DOHH2 (cell line): ENCODE measurements around the gene PRSS8.

ENCODE experiments used
- EZH2phosphoT487 ChIP-seq: fragments of 200-600 bp; sonication (generic); IDR thresholded peaks from 2 replicates; pipeline ENCODE4 v1.6.1; 2017; ENCODE audit warnings: borderline replicate concordance, mild to moderate bottlenecking, antibody characterized with exemption, low read length, moderate library complexity, mixed read lengths
- TF ChIP-seq, protein P1 (sequence below): fragments of 200-600 bp; sonication (generic); IDR thresholded peaks from one replicate; pipeline ENCODE4 v1.5.1; 2014; ENCODE audit warnings: antibody characterized with exemption, mild to moderate bottlenecking, low read depth, low read length; ENCODE audit not compliant: poor library complexity, severe bottlenecking

DNA sequence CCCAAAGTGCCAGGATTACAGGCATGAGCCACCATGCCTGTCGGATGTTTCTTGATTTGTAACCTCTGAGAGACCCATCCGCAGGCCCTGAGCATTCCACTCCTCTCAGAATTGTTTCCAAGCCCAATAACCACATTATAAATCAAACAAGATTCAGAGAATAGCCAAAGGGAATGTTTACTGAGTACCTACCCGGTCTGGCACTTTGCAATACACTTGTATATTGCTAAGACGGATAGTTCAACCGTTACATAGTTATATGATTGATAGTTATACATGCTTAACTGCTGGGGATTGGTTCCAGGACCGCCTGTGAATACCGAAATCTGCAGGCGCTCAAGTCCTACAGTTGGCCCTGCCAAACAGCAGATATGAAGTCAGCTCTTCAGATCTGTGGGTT lies 21.1 kb downstream of the PRSS8 start:
- TF ChIP-seq, protein P1, sequence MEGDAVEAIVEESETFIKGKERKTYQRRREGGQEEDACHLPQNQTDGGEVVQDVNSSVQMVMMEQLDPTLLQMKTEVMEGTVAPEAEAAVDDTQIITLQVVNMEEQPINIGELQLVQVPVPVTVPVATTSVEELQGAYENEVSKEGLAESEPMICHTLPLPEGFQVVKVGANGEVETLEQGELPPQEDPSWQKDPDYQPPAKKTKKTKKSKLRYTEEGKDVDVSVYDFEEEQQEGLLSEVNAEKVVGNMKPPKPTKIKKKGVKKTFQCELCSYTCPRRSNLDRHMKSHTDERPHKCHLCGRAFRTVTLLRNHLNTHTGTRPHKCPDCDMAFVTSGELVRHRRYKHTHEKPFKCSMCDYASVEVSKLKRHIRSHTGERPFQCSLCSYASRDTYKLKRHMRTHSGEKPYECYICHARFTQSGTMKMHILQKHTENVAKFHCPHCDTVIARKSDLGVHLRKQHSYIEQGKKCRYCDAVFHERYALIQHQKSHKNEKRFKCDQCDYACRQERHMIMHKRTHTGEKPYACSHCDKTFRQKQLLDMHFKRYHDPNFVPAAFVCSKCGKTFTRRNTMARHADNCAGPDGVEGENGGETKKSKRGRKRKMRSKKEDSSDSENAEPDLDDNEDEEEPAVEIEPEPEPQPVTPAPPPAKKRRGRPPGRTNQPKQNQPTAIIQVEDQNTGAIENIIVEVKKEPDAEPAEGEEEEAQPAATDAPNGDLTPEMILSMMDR, result no peak
- TF ChIP-seq EZH2phosphoT487, result no peak
